Esophagus muscularis mucosa (tissue), 4 donors: ENCODE measurements around the gene SKOR2.

ENCODE experiments used
- CTCF ChIP-seq, 3 experiments: fragments of 200-600 bp in 2 of 3; fragments of 450-650 bp in 1 of 3; sonication (generic) in 2 of 3; IDR thresholded peaks; one replicate each; pipeline ENCODE4 v1.5.1; 2017 to 2019; ENCODE audit warnings: antibody characterized with exemption in 3 of 3, mild to moderate bottlenecking in 2 of 3, moderate library complexity in 1 of 3
- EP300 ChIP-seq: sonication (generic); formaldehyde crosslinking; IDR thresholded peaks from one replicate; pipeline ENCODE4 v1.6.1; 2017; ENCODE audit warnings: antibody characterized with exemption
- POLR2A ChIP-seq: fragments of 450-650 bp; IDR thresholded peaks from one replicate; pipeline ENCODE4 v1.6.1; 2017; ENCODE audit warnings: antibody characterized with exemption, moderate library complexity, mild to moderate bottlenecking, low read depth
- POLR2AphosphoS5 ChIP-seq, 2 donors: sonication (generic); formaldehyde crosslinking; IDR thresholded peaks; one replicate each; pipeline ENCODE4 v1.6.1; 2017; ENCODE audit warnings: antibody characterized with exemption in 2 of 2

GRCh38 chr18:47203626-47204464 is 47.6 kb downstream of the SKOR2 start:
- no peak for TF ChIP-seq CTCF (IDR thresholded peaks at IDR 0.05)
- no peak for TF ChIP-seq EP300
- no peak for TF ChIP-seq POLR2A
- no peak for TF ChIP-seq POLR2AphosphoS5 (IDR thresholded peaks at IDR 0.05)
